ENCODE measurements around the gene HOXA3.

HOXA3 gene

DNA sequence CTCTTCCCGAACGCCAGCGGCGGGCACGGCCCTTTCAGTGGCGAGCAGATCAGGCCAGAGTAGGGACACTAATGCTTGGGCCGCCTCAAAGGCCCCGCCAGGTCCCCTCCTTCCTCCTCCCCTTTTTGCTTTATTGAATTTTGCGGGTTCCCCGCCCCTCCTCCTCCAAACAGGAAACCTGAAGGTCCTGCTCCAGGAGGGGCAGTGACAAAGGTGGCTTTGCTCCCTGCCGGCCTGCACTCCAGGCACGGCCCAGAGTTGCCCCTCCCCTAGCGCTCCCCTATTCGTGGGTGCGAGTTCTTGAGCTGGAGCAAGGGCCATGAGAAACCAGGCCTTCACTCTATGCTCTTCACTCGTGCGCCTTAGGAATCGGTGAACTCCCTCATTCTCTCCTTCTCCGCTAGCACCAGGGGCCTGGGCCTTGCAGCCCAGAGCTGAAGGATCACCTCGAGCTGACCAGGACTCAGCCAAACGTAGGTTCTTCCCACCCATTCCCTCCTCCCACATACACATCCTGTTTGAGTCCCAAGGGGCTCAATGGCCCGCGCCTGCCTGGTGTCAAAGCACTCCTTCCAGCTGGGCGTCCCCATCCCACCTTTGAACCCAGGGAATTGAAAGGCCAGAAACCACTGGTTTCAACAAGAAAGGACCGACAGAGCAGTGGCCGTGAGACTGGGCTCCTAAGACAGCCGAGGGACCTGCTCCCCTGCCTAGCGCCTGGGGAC lies 4.2 kb downstream of the HOXA3 start:
- H3K4me1 ChIP-seq (ENCODE audit: control insufficient read depth, insufficient read depth, low read length, unreplicated experiment): no peaks in the 10 kb centered on the region
- no peak overlapping the region for H3K4me3 ChIP-seq (ENCODE audit: low read depth, low read length)
- peaks cover 98% of the 10 kb centered on the region for H3K27me3 ChIP-seq (ENCODE audit: insufficient read depth, low read length)
- H3K27ac ChIP-seq (ENCODE audit: low read depth, low read length): no peak overlapping the region
- no peaks in the 10 kb centered on the region for H3K79me2 ChIP-seq (ENCODE audit: control insufficient read depth, insufficient read depth, low read length, unreplicated experiment)
- no peak overlapping the region for H2AFZ ChIP-seq (ENCODE audit: low read length, unreplicated experiment)
- no peaks in the 10 kb centered on the region for H3K36me3 ChIP-seq (ENCODE audit: insufficient read depth, low read length)

DNA sequence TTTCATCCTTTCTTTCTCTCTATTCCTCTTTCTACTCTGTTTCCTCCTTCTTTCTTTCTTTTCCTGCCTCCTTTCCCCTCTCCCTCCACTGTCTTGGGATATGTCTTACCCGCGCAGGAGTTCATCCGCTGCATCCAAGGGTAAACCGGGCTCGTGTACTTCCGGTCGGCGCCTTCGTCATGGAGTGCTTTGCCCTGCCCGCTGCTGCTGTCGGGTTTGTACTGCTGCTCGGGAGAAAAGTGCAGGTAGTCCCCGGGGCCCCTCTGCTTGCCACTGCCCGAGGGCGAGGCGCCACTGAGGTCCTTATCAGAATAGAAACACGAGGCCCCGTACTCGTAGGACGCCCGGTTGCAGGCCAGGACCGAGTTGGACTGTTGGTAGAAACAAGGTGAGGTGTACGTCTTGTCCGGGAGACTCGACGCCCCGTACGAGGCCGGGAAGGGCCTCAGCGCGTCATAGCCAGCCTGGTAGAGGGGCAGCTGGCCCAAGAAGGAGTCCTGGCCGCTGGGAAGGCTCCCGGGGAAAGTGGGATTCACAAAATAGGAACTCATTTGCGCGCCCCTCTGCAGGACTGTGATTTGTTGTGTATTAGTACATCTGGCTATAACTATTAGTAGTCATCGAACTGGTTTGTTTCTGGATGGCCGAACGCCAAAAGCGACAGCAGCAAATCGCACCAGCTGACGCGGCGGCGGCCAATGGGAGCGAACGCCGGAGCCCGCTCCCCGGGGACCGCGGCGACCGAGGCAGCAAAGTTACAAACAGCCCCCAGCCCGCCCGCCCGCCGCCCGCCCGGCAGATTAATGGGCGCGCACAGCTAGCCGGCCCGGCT lies 5.0 kb downstream of the HOXA3 start, which contains the start of gene HOXA6:
Gene HOXA6 (minus strand): TSS at position 576 of the 832 bp plus-strand sequence. CDS start 25 bp downstream, at position 551.
- Histone ChIP-seq H3K27ac (ENCODE audit: low read depth, low read length) (no peak within 1 kb of the TSS), H3K79me2 (ENCODE audit: control insufficient read depth, insufficient read depth, low read length, unreplicated experiment) (no peaks in the 10 kb centered on the region), H3K27me3 (ENCODE audit: insufficient read depth, low read length) (peaks cover 98% of the 10 kb centered on the region), H3K36me3 (ENCODE audit: insufficient read depth, low read length) (no peaks in the 10 kb centered on the region), H3K4me1 (ENCODE audit: control insufficient read depth, insufficient read depth, low read length, unreplicated experiment) (no peaks in the 10 kb centered on the region), H3K4me3 (ENCODE audit: low read depth, low read length) (no peak within 1 kb of the TSS), H2AFZ (ENCODE audit: low read length, unreplicated experiment) (no peak within 1 kb of the TSS)

DNA sequence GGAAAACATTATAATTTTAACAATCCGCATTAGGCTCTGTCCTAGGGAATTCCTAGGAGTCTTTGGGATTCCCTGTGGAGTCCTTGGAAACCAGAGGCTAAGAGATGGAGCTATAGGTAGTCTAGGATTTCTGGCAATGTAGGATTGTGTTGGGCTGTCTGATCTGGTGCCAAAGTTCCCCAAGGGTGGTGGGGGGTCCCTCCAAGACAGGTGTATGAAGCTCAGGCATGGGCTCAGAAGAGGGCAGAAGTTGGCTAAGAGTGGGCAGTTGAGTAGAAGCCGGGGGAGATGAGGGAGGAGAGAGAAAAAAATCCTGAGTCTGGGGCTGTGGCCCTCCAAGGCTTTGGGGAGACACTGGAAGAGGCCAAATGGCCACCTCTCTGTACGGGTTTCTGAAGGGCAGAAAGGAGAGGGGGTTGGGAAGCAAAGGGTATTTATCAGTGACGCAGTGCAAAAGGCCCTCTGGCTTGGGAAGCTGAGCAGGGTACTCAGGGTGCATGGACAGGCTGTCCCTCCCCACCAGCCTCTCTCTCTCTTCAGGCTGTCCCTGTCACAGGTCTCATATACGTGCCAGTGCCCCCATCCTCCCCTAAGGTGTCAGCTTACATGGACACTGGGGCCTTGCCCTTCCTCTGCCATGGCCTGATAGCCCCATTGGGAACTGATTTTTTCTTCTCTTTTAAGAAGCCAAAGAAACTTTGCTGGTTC lies 5.7 kb downstream of the HOXA3 start:
- Histone ChIP-seq H2AFZ (ENCODE audit: low read length, unreplicated experiment) (no peak overlapping the region), H3K27me3 (ENCODE audit: insufficient read depth, low read length) (peaks cover 98% of the 10 kb centered on the region), H3K79me2 (ENCODE audit: control insufficient read depth, insufficient read depth, low read length, unreplicated experiment) (no peaks in the 10 kb centered on the region), H3K4me1 (ENCODE audit: control insufficient read depth, insufficient read depth, low read length, unreplicated experiment) (no peaks in the 10 kb centered on the region), H3K4me3 (ENCODE audit: low read depth, low read length) (no peak overlapping the region), H3K27ac (ENCODE audit: low read depth, low read length) (no peak overlapping the region), H3K36me3 (ENCODE audit: insufficient read depth, low read length) (no peaks in the 10 kb centered on the region)

DNA sequence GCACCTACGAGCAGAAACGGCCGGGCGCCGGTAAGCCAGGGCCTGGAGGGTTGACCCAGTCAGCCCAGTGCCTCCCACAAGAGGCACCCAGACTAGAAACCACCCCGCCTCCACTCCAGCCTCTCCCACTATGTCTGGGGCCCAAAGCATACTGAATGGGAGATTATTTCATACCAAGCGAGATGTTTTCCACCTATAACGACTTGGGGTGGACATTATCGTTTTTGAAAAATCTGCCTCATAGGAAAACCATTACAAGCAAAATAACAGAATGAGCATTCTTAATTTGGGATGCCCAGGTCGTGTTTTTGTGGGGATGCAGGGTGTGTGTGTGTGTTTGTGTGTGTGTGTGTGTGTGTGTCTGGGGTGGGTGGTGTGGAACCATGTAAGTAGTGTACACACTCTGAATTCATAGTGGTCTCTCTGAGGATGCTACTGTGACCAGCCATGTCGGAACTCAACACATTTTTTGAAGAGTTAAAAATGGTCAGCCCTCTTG lies 6.4 kb downstream of the HOXA3 start:
- Histone ChIP-seq H3K27ac (ENCODE audit: low read depth, low read length) (no peak overlapping the region), H2AFZ (ENCODE audit: low read length, unreplicated experiment) (no peak overlapping the region), H3K4me3 (ENCODE audit: low read depth, low read length) (no peak overlapping the region), H3K36me3 (ENCODE audit: insufficient read depth, low read length) (no peaks in the 10 kb centered on the region), H3K79me2 (ENCODE audit: control insufficient read depth, insufficient read depth, low read length, unreplicated experiment) (no peaks in the 10 kb centered on the region), H3K27me3 (ENCODE audit: insufficient read depth, low read length) (peaks cover 98% of the 10 kb centered on the region), H3K4me1 (ENCODE audit: control insufficient read depth, insufficient read depth, low read length, unreplicated experiment) (no peaks in the 10 kb centered on the region)

DNA sequence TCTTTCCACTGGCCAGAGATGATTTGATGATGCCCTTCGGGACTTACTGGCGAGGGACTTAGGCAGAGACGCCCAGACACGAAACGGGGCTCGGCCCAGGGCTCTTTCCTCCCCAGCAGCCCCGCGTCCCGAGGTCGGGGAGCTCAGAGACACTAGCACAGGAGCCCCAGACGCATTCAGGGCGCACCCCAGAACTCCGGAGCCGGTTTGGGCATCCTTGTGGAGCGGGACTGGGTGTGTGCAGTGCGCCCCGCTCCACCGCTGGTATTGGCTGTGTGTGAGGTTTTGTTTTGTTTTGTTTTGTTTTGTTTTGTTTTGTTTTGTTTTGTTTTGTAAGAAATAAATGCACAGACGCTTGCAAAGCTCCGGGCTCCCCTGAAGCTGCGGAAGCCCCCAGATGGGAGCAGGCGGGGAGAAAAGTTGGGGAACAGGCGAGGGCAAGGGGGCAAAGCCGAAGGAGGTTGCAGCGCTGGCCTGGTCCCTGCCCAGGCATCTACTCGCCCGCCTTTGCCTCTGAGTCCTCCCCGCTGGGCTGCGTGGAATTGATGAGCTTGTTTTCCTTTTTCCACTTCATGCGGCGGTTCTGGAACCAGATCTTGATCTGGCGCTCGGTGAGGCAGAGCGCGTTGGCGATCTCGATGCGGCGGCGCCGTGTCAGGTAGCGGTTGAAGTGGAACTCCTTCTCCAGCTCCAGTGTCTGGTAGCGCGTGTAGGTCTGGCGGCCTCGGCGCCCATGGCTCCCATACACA lies 7.0 kb downstream of the HOXA3 start:
- no peak overlapping the region for H2AFZ ChIP-seq (ENCODE audit: low read length, unreplicated experiment)
- H3K79me2 ChIP-seq (ENCODE audit: control insufficient read depth, insufficient read depth, low read length, unreplicated experiment): no peaks in the 10 kb centered on the region
- no peaks in the 10 kb centered on the region for H3K4me1 ChIP-seq (ENCODE audit: control insufficient read depth, insufficient read depth, low read length, unreplicated experiment)
- no peaks in the 10 kb centered on the region for H3K36me3 ChIP-seq (ENCODE audit: insufficient read depth, low read length)
- H3K4me3 ChIP-seq (ENCODE audit: low read depth, low read length): peak overlapping the region; percentile 16; the same call in 1 of the 2 replicates
- H3K27ac ChIP-seq (ENCODE audit: low read depth, low read length): no peak overlapping the region
- peaks cover 100% of the 10 kb centered on the region for H3K27me3 ChIP-seq (ENCODE audit: insufficient read depth, low read length)

DNA sequence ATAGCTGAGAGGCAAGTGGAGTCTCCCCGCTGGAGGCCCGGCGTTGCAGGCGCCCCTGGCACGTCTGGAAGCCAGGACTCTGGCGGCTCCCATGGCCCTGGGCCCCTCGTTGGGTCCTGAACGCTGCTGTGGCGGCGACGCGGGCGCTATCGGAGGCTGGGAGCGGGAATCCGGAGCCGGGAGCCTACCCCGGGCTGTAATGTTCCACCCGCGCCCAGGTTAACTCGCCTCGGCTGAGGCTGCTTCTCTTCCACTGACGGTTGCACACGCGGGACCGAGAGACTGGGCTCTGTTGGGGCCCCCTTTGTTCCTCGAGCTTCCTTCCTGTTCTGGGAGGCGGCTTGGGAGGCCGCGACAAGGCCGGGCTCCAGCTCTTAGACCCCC lies 7.6 kb downstream of the HOXA3 start:
- Histone ChIP-seq H3K79me2 (ENCODE audit: control insufficient read depth, insufficient read depth, low read length, unreplicated experiment) (no peaks in the 10 kb centered on the region), H3K4me3 (ENCODE audit: low read depth, low read length) (peak overlapping the region; percentile 16; the same call in 1 of the 2 replicates), H3K27me3 (ENCODE audit: insufficient read depth, low read length) (peaks cover 100% of the 10 kb centered on the region), H2AFZ (ENCODE audit: low read length, unreplicated experiment) (no peak overlapping the region), H3K27ac (ENCODE audit: low read depth, low read length) (no peak overlapping the region), H3K36me3 (ENCODE audit: insufficient read depth, low read length) (no peaks in the 10 kb centered on the region), H3K4me1 (ENCODE audit: control insufficient read depth, insufficient read depth, low read length, unreplicated experiment) (no peaks in the 10 kb centered on the region)

DNA sequence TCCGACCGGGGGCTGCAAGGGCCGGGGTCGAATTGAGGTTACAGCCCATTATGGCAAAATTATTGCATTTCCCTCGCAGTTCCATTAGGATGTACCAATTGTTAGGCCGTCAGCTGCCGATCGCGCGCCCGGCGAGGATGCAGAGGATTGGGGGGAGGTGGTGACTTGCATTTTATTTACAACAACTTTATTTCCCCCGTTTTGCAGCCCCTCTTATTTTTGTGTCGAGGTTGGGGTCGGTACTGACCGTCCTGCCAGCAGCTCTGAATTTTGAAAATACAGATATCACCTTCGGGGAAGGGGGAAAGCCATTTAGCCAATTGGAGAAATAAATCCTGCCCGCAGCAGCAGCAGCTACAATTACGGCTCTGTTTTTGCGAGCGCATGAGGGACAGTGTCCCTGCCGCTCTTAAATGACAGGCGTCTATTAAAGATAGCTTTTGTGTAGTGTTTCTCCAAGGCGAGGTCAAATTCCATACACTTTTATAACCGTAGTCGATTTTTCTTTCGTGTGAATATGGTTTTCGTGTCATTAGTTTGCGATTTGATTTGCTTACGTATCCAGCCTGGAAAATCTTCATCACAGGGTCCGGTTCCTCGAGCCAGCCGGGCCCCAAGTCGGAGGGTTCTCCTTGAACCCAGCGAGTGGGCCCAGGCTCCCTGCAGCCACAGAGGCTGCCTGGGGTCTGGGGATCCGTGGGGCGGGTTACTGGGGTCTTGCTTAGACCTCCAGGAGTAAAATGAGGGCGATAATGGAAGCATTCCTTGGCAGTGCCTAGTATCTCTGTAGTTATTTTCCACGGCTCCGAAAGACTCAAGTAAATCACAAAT lies 8.2 kb downstream of the HOXA3 start:
- Histone ChIP-seq H3K36me3 (ENCODE audit: insufficient read depth, low read length) (no peaks in the 10 kb centered on the region), H3K27ac (ENCODE audit: low read depth, low read length) (no peak overlapping the region), H3K27me3 (ENCODE audit: insufficient read depth, low read length) (peaks cover 100% of the 10 kb centered on the region), H2AFZ (ENCODE audit: low read length, unreplicated experiment) (no peak overlapping the region), H3K4me3 (ENCODE audit: low read depth, low read length) (peak overlapping the region; percentile 62; the same call in 1 of the 2 replicates), H3K79me2 (ENCODE audit: control insufficient read depth, insufficient read depth, low read length, unreplicated experiment) (no peaks in the 10 kb centered on the region), H3K4me1 (ENCODE audit: control insufficient read depth, insufficient read depth, low read length, unreplicated experiment) (no peaks in the 10 kb centered on the region)

DNA sequence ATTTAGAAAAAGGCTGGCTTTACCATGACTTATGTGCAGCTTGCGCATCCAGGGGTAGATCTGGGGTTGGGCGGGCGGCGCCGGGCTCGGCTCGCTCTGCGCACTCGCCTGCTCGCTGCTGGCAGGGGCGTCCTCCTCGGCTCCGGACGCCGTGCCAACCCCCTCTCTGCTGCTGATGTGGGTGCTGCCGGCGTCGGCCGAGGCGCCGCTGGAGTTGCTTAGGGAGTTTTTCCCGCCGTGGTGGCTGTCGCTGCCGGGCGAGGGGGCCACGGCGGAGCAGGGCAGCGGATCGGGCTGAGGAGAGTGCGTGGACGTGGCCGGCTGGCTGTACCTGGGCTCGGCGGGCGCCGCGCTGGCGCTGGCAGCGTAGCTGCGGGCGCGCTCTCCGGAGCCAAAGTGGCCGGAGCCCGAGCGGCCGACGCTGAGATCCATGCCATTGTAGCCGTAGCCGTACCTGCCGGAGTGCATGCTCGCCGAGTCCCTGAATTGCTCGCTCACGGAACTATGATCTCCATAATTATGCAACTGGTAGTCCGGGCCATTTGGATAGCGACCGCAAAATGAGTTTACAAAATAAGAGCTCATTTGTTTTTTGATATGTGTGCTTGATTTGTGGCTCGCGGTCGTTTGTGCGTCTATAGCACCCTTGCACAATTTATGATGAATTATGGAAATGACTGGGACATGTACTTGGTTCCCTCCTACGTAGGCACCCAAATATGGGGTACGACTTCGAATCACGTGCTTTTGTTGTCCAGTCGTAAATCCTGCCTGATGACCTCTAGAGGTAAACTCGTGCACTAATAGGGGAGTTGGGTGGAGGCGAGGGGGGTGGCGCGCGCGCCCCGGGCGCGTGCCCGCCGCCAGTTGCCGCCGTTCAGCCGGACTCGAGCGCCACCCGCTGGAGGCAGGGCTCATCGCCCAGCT lies 9.1 kb downstream of the HOXA3 start, which contains the start of gene HOXA5:
Gene HOXA5 (minus strand): TSS at position 659 of the 927 bp plus-strand sequence. CDS start 74 bp downstream, at position 585.
- Histone ChIP-seq H3K79me2 (ENCODE audit: control insufficient read depth, insufficient read depth, low read length, unreplicated experiment) (no peaks in the 10 kb centered on the region), H3K27ac (ENCODE audit: low read depth, low read length) (no peak within 1 kb of the TSS), H2AFZ (ENCODE audit: low read length, unreplicated experiment) (peak within 1 kb of the TSS; percentile 12), H3K36me3 (ENCODE audit: insufficient read depth, low read length) (no peaks in the 10 kb centered on the region), H3K27me3 (ENCODE audit: insufficient read depth, low read length) (peaks cover 100% of the 10 kb centered on the region), H3K4me1 (ENCODE audit: control insufficient read depth, insufficient read depth, low read length, unreplicated experiment) (no peaks in the 10 kb centered on the region), H3K4me3 (ENCODE audit: low read depth, low read length) (peak within 1 kb of the TSS; percentile 62)

DNA sequence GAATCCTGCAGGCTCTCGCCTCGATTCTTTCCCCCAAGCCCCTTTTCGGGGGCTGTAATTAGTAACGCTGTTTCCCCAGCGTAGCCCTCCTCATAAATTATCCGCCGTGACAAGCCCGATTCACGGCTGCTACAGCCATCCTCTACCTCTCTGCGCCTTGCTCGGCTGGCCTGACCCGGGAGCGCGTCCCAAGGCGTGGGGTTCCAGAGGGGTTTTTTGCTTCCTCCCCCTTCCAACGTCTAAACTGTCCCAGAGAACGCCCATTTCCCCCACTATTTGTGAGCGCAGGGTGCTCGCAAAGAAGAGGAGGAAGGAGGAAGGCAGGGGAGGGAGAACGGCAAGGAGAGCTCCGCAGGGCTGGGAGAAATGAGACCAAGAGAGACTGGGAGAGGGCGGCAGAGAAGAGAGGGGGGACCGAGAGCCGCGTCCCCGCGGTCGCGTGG lies 9.8 kb downstream of the HOXA3 start:
- no peaks in the 10 kb centered on the region for H3K36me3 ChIP-seq (ENCODE audit: insufficient read depth, low read length)
- H2AFZ ChIP-seq (ENCODE audit: low read length, unreplicated experiment): peak overlapping the region; percentile 12
- no peaks in the 10 kb centered on the region for H3K79me2 ChIP-seq (ENCODE audit: control insufficient read depth, insufficient read depth, low read length, unreplicated experiment)
- peaks cover 100% of the 10 kb centered on the region for H3K27me3 ChIP-seq (ENCODE audit: insufficient read depth, low read length)
- H3K4me1 ChIP-seq (ENCODE audit: control insufficient read depth, insufficient read depth, low read length, unreplicated experiment): no peaks in the 10 kb centered on the region
- H3K27ac ChIP-seq (ENCODE audit: low read depth, low read length): no peak overlapping the region
- peak overlapping the region; percentile 62 for H3K4me3 ChIP-seq (ENCODE audit: low read depth, low read length)

Data from ACC112 (cell line).